ENCODE results near the gene CLDN2. TPM values are rescaled to one million over a fixed set of nuclear protein-coding genes. Genes with fewer than 3 reads are reported as not detected.
"Not testable (repeated sequence)": the region's sequence is repeated elsewhere in the genome, so short reads cannot be mapped to it uniquely, and the experiment has no call there.

Gene CLDN2
- total RNA-seq, 2 experiments from 2014 or later, result not detected

GRCh38 chrX:106951230-106951629 lies 31.0 kb downstream of the CLDN2 start:
- H3K4me3 Mint-ChIP-seq, result no peak overlapping the region
- no peak overlapping the region for H3K27ac Mint-ChIP-seq
- no peak for DNase-seq
- H3K9me3 Mint-ChIP-seq, result no peaks in the 10 kb centered on the region
- intact Hi-C loops (cut with micrococcal nuclease), result no loop called here
- H3K27me3 Mint-ChIP-seq, result no peaks in the 10 kb centered on the region
- ChIA-PET POLR2A (no interaction called here), CTCF (no interaction called here)
- no peaks in the 10 kb centered on the region for H3K4me1 Mint-ChIP-seq (ENCODE audit: low read depth)
- peaks cover 4% of the 10 kb centered on the region for H3K36me3 Mint-ChIP-seq

- Mint-ChIP-seq H3K27ac (no peak overlapping the region), H3K36me3 (peaks cover 4% of the 10 kb centered on the region), H3K4me3 (no peak overlapping the region), H3K9me3 (no peaks in the 10 kb centered on the region), H3K4me1 (ENCODE audit: low read depth) (no peaks in the 10 kb centered on the region), H3K27me3 (no peaks in the 10 kb centered on the region)
- POLR2A ChIA-PET, result no interaction called here
- no peak for DNase-seq
- CTCF ChIA-PET, result interaction anchor here (0.7 to 1.0 kb wide), 3 partner anchors 53 to 78 kb away, joined by 3 read pairs; no protein-coding TSS in a partner anchor
- intact Hi-C loops (cut with micrococcal nuclease), result loop anchor here (2.0 kb wide), 1 partner anchor 53 kb away; no protein-coding TSS in a partner anchor
Observed at GRCh38 chrX:106952089-106952488, 31.9 kb downstream of the CLDN2 start.

GRCh38 chrX:106952538-106952937 lies 32.3 kb downstream of the CLDN2 start:
- ChIA-PET CTCF (interaction anchor here (0.7 to 1.0 kb wide), 3 partner anchors 54 to 79 kb away, joined by 3 read pairs; no protein-coding TSS in a partner anchor), POLR2A (no interaction called here)
- peaks cover 4% of the 10 kb centered on the region for H3K36me3 Mint-ChIP-seq
- H3K9me3 Mint-ChIP-seq, result no peaks in the 10 kb centered on the region
- H3K4me3 Mint-ChIP-seq, result no peak overlapping the region
- no peak for DNase-seq
- H3K27me3 Mint-ChIP-seq, result no peaks in the 10 kb centered on the region
- H3K4me1 Mint-ChIP-seq (ENCODE audit: low read depth), result no peaks in the 10 kb centered on the region
- intact Hi-C loops (cut with micrococcal nuclease), result loop anchor here (2.0 kb wide), 1 partner anchor 54 kb away; no protein-coding TSS in a partner anchor
- no peak overlapping the region for H3K27ac Mint-ChIP-seq

GRCh38 chrX:106952988-106953387 lies 32.8 kb downstream of the CLDN2 start:
- POLR2A ChIA-PET, result no interaction called here
- no peaks in the 10 kb centered on the region for H3K9me3 Mint-ChIP-seq
- peaks cover 7% of the 10 kb centered on the region for H3K36me3 Mint-ChIP-seq
- no peaks in the 10 kb centered on the region for H3K4me1 Mint-ChIP-seq (ENCODE audit: low read depth)
- intact Hi-C loops (cut with micrococcal nuclease), result loop anchor here (2.0 kb wide), 1 partner anchor 54 kb away; no protein-coding TSS in a partner anchor
- H3K4me3 Mint-ChIP-seq, result no peak overlapping the region
- CTCF ChIA-PET, result interaction anchor here (0.7 to 1.0 kb wide), 2 partner anchors 54 to 79 kb away, joined by 3 read pairs; no protein-coding TSS in a partner anchor
- no peak overlapping the region for H3K27ac Mint-ChIP-seq
- no peaks in the 10 kb centered on the region for H3K27me3 Mint-ChIP-seq
- no peak for DNase-seq

DNA sequence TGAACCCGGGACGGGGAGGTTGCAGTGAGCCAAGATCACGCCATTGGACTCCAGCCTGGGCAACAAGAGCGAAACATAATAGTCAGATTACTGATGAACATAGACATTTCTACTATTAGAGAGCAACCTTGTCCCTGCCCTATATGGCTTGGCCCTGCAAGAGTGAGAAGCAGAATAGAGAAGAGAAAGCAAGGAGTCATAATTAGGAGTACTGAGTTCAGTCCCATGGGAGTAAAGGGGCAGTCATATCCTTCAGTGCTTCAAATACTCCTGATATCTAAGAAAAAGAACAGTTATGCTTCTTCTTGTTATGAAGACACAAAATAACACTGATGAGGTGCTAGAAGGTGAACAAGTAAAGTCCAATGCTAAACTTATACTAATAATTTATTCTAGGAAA lies 33.8 kb downstream of the CLDN2 start:
- Mint-ChIP-seq H3K36me3 (peaks cover 8% of the 10 kb centered on the region), H3K27me3 (no peaks in the 10 kb centered on the region), H3K4me3 (no peak overlapping the region), H3K4me1 (ENCODE audit: low read depth) (no peaks in the 10 kb centered on the region), H3K9me3 (no peaks in the 10 kb centered on the region), H3K27ac (no peak overlapping the region)
- intact Hi-C loops (cut with micrococcal nuclease), result no loop called here
- CTCF ChIA-PET, result no interaction called here
- POLR2A ChIA-PET, result no interaction called here
- DNase-seq, result no peak

GRCh38 chrX:106955004-106955772 lies 35.0 kb downstream of the CLDN2 start:
- no peak overlapping the region for H3K4me3 Mint-ChIP-seq
- POLR2A ChIA-PET, result no interaction called here
- intact Hi-C loops (cut with micrococcal nuclease), result no loop called here
- H3K36me3 Mint-ChIP-seq, result peaks cover 8% of the 10 kb centered on the region
- no peaks in the 10 kb centered on the region for H3K27me3 Mint-ChIP-seq
- H3K4me1 Mint-ChIP-seq (ENCODE audit: low read depth), result no peaks in the 10 kb centered on the region
- CTCF ChIA-PET, result no interaction called here
- no peak overlapping the region for H3K27ac Mint-ChIP-seq
- H3K9me3 Mint-ChIP-seq, result no peaks in the 10 kb centered on the region
- no peak for DNase-seq

GRCh38 chrX:106957856-106958255 lies 37.7 kb downstream of the CLDN2 start:
- Mint-ChIP-seq H3K27ac (no peak overlapping the region), H3K4me1 (ENCODE audit: low read depth) (no peaks in the 10 kb centered on the region), H3K27me3 (no peaks in the 10 kb centered on the region), H3K4me3 (no peak overlapping the region), H3K36me3 (peaks cover 8% of the 10 kb centered on the region), H3K9me3 (no peaks in the 10 kb centered on the region)
- POLR2A ChIA-PET, result no interaction called here
- intact Hi-C loops (cut with micrococcal nuclease), result no loop called here
- DNase-seq, result no peak
- CTCF ChIA-PET, result interaction anchor here (1.4 kb wide), 1 partner anchor 64 kb away, joined by 3 read pairs; no protein-coding TSS in a partner anchor

- POLR2A ChIA-PET, result no interaction called here
- CTCF ChIA-PET, result no interaction called here
- Mint-ChIP-seq H3K4me1 (ENCODE audit: low read depth) (no peaks in the 10 kb centered on the region), H3K36me3 (peaks cover 14% of the 10 kb centered on the region), H3K27me3 (no peaks in the 10 kb centered on the region), H3K4me3 (no peak overlapping the region), H3K9me3 (no peaks in the 10 kb centered on the region), H3K27ac (no peak overlapping the region)
- intact Hi-C loops (cut with micrococcal nuclease), result no loop called here
- no peak for DNase-seq
Observed at GRCh38 chrX:106959901-106960300, 39.7 kb downstream of the CLDN2 start.

GRCh38 chrX:106963111-106963510 lies 42.9 kb downstream of the CLDN2 start:
- CTCF ChIA-PET, result no interaction called here

DNA sequence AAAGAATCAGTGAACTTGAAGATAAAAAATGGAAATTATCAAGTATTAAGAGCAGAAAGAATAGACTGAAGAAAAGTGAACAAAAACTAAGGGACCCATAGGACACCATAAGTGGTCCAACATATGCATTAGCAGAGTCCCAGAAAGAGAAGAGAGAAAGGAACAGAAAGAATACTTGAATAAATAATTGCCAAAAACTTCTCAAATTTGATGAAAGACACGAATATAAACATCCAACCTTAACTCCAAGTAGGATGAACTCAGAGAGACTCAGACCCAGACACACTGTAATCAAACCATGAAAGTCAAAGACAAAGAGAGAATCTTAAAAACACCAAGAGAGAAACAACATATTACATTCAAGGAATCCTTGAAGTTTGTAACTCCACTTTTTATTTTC lies 44.1 kb downstream of the CLDN2 start:
- Mint-ChIP-seq H3K27ac (no peak overlapping the region), H3K9me3 (no peaks in the 10 kb centered on the region), H3K4me3 (no peak overlapping the region), H3K36me3 (peaks cover 22% of the 10 kb centered on the region), H3K4me1 (ENCODE audit: low read depth) (no peaks in the 10 kb centered on the region), H3K27me3 (no peaks in the 10 kb centered on the region)
- DNase-seq, result no peak
- intact Hi-C loops (cut with micrococcal nuclease), result no loop called here
- ChIA-PET POLR2A (no interaction called here), CTCF (no interaction called here)

More at GRCh38 chrX:106963111-106963510, 42.9 kb downstream of the CLDN2 start:
- no peak for DNase-seq
- POLR2A ChIA-PET, result no interaction called here
- Mint-ChIP-seq H3K36me3 (peaks cover 15% of the 10 kb centered on the region), H3K9me3 (no peaks in the 10 kb centered on the region), H3K27me3 (no peaks in the 10 kb centered on the region), H3K4me3 (no peak overlapping the region), H3K27ac (no peak overlapping the region), H3K4me1 (ENCODE audit: low read depth) (no peaks in the 10 kb centered on the region)
- intact Hi-C loops (cut with micrococcal nuclease), result no loop called here

DNA sequence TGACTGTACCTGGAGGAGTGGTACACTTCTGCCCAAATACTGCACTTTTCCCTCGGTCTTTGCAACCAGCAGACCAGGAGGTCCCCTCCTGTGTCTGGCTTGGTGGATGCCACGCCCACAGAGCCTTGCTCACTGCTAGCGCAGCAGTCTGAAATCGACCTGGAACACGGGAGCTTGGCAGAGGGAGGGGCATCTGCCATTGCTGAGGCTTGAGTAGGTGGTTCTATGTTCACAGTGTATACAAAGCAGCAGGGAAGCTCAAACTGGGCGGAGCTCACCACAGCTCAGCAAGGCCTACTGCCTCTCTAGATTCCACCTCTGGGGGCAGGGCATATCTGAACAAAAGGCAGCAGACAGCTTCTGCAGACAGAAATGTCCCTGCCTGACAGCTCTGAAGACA lies 46.3 kb downstream of the CLDN2 start:
- DNase-seq; H3K27me3 Mint-ChIP-seq; H3K9me3 Mint-ChIP-seq; H3K4me3 Mint-ChIP-seq; H3K4me1 Mint-ChIP-seq (ENCODE audit: low read depth); POLR2A ChIA-PET; intact Hi-C loops (cut with micrococcal nuclease); CTCF ChIA-PET; H3K27ac Mint-ChIP-seq: not testable (repeated sequence)
- H3K36me3 Mint-ChIP-seq, result peaks cover 26% of the 10 kb centered on the region

DNA sequence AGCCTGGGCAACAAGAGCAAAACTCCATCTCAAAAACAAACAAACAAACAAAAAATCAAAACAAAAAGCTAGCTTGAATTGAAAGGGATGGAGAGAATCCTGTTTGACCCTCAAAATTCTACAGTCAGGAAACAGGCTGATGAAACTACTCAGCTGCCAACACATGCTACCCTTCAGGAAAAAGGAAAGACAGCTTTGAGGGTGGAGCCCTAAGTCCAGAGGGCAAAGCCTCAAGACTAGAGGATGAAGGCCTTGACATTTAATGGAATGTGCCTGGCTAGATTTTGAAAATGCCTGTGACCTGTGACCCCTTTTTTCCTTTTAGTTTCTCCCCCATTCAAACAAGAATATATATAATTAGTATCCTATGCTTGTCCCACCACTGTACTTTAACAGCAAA lies 52.7 kb downstream of the CLDN2 start:
- H3K9me3 Mint-ChIP-seq, result no peaks in the 10 kb centered on the region
- intact Hi-C loops (cut with micrococcal nuclease), result no loop called here
- CTCF ChIA-PET, result interaction anchor here (0.9 kb wide), 1 partner anchor 74 kb away, joined by 3 read pairs; no protein-coding TSS in a partner anchor
- H3K27me3 Mint-ChIP-seq, result no peaks in the 10 kb centered on the region
- H3K4me3 Mint-ChIP-seq, result no peak overlapping the region
- peaks cover 19% of the 10 kb centered on the region for H3K36me3 Mint-ChIP-seq
- no peak for DNase-seq
- H3K27ac Mint-ChIP-seq, result no peak overlapping the region
- no peaks in the 10 kb centered on the region for H3K4me1 Mint-ChIP-seq (ENCODE audit: low read depth)
- POLR2A ChIA-PET, result no interaction called here
